Activated naive CD4-positive, alpha-beta T cell treated with anti-CD3 and anti-CD28 coated beads, Interleukin-2, amount 50 U/mL, for 24 hours (primary cell): Measurements from ENCODE around the gene SUMO4.

Experiments used
- H3K27ac Mint-ChIP-seq: one replicate; pipeline ENCODE4 v1.8.0; 2021; ENCODE audit warnings: mild to moderate bottlenecking, mixed read lengths
- H3K27me3 Mint-ChIP-seq: one replicate; pipeline ENCODE4 v1.8.0; 2021; ENCODE audit warnings: mixed read lengths
- H3K36me3 Mint-ChIP-seq: one replicate; pipeline ENCODE4 v1.8.0; 2021; ENCODE audit warnings: mixed read lengths
- H3K4me1 Mint-ChIP-seq: one replicate; pipeline ENCODE4 v1.8.0; 2021; ENCODE audit warnings: mixed read lengths
- H3K4me3 Mint-ChIP-seq: one replicate; pipeline ENCODE4 v1.8.0; 2021; ENCODE audit warnings: mild to moderate bottlenecking, mixed read lengths
- H3K9me3 Mint-ChIP-seq: one replicate; pipeline ENCODE4 v1.8.0; 2021; ENCODE audit warnings: mixed read lengths

SUMO4 gene

DNA sequence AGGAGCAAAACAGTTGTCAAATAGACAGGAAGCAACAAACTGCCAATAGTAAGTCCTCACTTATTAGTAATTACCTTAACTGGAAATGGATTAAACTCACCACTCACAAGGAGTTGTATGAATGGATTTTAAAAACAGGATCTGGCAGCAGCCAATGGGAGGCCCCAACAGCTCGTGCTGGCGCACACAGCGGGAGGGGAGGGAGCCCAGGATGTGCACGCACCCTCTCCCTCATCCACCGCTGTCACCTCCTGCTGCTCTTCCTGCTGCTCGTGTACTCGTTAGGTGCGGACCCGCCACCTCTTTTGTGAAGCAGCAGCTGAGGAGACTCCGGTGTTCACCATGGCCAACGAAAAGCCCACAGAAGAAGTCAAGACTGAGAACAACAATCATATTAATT, at the start of gene SUMO4:
TSS of gene SUMO4 (plus strand) at position 213 of the 400 bp plus-strand sequence. CDS start at position 343, 130 bp downstream.
- Mint-ChIP-seq H3K36me3 (peaks cover 46% of the 10 kb centered on the region), H3K4me3 (no peak within 1 kb of the TSS), H3K27me3 (no peaks in the 10 kb centered on the region), H3K27ac (peak within 1 kb of the TSS; percentile 23), H3K4me1 (peaks cover 43% of the 10 kb centered on the region), H3K9me3 (peaks cover 11% of the 10 kb centered on the region)

DNA sequence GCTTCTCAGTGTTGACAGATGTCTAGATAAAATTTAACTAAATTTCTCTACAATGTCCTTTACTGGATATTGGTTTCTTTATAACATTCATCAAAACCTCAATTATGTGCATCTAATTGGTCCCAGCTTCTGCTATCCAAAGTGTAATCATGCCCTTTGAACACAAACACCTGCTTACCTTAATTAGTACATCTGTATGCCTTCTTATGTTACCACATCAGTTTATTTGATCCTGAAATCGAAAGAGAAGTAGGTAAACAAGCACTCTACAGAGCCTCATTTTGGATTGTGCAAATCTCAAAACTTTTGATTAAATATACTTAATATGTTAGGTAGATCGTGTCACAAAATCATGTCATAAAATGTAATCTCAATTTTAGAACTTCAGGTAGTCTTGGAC, 46.1 kb upstream of the SUMO4 start:
- H3K9me3 Mint-ChIP-seq: no peaks in the 10 kb centered on the region
- H3K27ac Mint-ChIP-seq: peak overlapping the region; percentile 65
- peaks cover 84% of the 10 kb centered on the region for H3K4me1 Mint-ChIP-seq
- H3K36me3 Mint-ChIP-seq: peaks cover 13% of the 10 kb centered on the region
- H3K27me3 Mint-ChIP-seq: no peaks in the 10 kb centered on the region
- H3K4me3 Mint-ChIP-seq: no peak overlapping the region

DNA sequence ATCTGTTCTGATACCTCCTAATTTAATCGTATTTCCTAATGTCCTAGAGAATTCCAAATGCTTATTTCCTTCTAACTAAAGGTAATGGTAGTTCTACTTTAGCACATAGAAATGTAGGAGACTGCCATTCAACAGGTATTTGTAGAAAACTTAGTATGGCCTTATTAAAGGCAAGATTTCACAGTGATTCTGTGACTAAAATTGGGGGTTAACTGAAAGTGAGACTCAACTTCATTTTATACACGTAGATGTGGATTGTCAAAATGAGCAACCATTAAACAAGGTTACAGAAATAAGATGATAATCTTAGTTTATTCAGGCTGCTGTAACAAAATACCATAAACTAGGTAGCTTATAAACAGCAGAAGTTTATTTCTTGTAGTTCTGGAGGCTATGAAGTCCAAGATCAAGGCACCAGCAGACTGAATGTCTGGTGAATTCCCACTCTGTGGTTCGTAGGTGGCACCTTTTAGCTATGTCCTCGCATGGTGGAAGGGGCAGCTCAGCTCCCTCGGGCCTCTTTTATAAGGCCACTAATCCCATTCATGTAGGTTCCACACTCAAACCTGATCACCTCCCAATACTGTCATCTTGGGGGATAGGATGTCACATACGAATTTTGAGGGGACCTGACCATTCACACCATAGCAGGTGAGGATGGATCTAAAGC, 43.8 kb upstream of the SUMO4 start:
- H3K27ac Mint-ChIP-seq: no peak overlapping the region

DNA sequence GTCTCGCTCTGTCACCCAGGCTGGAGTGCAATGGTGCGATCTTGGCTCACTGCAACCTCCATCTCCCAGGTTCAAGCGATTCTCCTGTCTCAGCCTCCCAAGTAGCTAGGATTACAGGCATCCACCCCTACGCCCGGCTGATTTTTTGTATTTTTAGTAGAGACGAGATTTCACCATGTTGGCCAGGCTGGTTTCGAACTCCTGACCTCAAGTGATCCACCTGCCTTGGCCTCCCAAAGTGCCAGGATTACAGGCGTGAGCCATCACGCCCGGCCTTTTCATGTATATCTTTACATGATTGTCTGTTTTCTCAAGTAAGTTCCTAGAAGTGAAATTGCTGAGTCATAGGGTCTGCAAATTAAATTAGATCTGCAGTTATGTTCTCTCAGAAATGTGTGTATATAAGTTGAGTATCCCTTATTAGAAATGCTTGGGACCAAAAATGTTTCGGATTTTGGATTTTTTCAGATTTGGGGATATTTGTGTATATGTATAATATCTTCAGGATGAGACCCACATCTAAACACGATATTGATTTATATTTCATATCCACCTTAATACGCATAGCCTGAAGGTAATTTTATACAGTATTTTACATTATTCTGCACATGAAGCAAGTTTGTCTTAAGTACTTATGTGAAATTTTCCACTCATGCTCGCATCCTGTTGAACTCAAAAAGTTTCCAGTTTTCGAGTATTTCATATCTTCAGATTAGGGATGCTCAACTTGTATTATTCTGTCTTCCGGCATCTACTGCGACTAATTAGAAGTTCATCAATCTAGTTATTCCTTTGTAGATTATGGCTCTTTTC, 42.1 kb upstream of the SUMO4 start:
- Mint-ChIP-seq H3K4me3 (peak overlapping the region; percentile 12), H3K27me3 (no peaks in the 10 kb centered on the region), H3K27ac (peak overlapping the region; percentile 89), H3K9me3 (peaks cover 10% of the 10 kb centered on the region), H3K4me1 (peaks cover 87% of the 10 kb centered on the region), H3K36me3 (peaks cover 24% of the 10 kb centered on the region)

More for the DNA sequence above, 43.8 kb upstream of the SUMO4 start:
- Mint-ChIP-seq H3K4me3 (no peak overlapping the region), H3K4me1 (peaks cover 85% of the 10 kb centered on the region), H3K27me3 (no peaks in the 10 kb centered on the region), H3K36me3 (peaks cover 17% of the 10 kb centered on the region), H3K9me3 (peaks cover 6% of the 10 kb centered on the region)

DNA sequence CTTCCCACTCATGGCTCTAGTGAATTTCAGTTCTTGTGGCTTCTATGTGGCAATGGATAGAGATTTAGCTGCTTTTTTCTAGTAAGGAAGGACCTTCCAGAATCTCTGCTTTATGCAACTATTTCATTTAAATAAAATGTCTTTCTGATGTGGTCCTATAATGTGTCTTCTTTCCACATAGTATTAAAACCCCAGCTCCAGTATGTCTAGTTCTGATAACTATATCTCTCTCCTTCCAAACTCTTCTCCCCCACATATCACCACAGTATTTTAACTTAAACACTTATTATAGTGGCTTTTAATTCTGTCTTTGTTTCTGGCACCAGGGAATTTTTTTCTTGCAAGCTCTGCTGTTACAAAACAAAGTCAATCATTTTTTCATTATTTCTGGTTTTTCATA, 40.6 kb upstream of the SUMO4 start:
- Mint-ChIP-seq H3K27me3 (no peaks in the 10 kb centered on the region), H3K9me3 (peaks cover 15% of the 10 kb centered on the region), H3K4me3 (no peak overlapping the region), H3K36me3 (peaks cover 27% of the 10 kb centered on the region), H3K4me1 (peaks cover 80% of the 10 kb centered on the region), H3K27ac (peak overlapping the region; percentile 77)

DNA sequence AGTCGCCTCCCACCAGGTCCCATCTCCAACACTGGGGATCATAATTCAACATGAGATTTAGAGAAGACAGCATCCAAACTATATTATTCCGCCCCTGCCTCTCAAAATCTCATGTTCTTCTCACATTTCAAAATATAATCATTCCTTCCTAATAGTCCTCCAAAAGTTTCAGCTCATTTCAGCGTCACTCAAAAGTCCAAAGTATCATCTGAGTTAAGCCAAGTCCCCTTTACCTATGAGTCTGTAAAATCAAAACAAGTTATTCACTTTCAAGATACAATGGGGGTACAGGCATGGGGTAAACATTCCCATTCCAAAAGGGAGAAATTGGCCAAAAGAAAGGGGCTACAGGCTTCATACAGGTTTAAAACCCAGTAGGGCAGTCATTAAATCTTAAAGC, 39.5 kb upstream of the SUMO4 start:
- Mint-ChIP-seq H3K36me3 (peaks cover 27% of the 10 kb centered on the region), H3K9me3 (peaks cover 15% of the 10 kb centered on the region), H3K27ac (no peak overlapping the region), H3K4me3 (no peak overlapping the region), H3K27me3 (no peaks in the 10 kb centered on the region), H3K4me1 (peaks cover 71% of the 10 kb centered on the region)

DNA sequence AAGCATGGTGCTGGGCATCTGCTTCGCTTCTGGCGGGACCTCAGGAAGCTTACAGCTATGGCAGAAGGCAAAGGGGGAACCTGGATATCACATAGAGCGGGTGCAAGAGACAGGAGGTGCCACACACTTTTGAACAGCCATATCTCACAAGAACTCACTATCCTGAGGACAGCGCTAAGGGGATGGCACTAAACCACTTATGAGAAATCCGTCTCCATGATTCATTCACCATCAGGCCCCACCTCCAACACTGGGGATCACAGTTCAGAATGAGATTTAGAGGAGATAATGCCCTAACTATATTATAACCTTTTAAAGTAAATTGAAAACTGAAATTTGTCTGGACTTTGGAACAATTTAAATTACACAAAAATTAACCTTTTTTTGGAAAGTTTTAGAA, 37.8 kb upstream of the SUMO4 start:
- peak overlapping the region; percentile 70 for H3K27ac Mint-ChIP-seq
- no peak overlapping the region for H3K4me3 Mint-ChIP-seq

DNA sequence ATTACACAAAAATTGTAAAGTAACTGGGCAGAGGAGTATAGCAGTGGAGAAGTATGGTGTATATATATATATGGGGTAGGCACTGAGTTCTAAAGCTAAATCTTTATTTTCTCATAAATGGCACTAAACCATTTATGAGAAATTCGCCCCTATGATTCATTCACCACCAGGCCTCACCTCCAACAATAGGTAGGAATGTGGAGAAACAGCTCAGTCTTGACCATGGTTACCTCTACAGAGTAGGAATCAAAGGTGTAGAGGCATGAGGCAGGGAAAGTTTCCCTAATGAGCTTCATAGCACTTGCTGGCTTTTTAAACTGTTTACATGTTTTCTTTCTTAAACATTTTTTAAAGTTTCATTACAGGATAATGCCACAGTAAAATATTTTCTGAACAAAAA, 36.9 kb upstream of the SUMO4 start:
- Mint-ChIP-seq H3K27me3 (no peaks in the 10 kb centered on the region), H3K9me3 (peaks cover 15% of the 10 kb centered on the region), H3K4me1 (peaks cover 49% of the 10 kb centered on the region), H3K36me3 (peaks cover 27% of the 10 kb centered on the region), H3K4me3 (no peak overlapping the region), H3K27ac (peak overlapping the region; percentile 80)

More for the DNA sequence above, 37.8 kb upstream of the SUMO4 start:
- peaks cover 27% of the 10 kb centered on the region for H3K36me3 Mint-ChIP-seq
- H3K27me3 Mint-ChIP-seq: no peaks in the 10 kb centered on the region
- peaks cover 15% of the 10 kb centered on the region for H3K9me3 Mint-ChIP-seq
- H3K4me1 Mint-ChIP-seq: peaks cover 58% of the 10 kb centered on the region

DNA sequence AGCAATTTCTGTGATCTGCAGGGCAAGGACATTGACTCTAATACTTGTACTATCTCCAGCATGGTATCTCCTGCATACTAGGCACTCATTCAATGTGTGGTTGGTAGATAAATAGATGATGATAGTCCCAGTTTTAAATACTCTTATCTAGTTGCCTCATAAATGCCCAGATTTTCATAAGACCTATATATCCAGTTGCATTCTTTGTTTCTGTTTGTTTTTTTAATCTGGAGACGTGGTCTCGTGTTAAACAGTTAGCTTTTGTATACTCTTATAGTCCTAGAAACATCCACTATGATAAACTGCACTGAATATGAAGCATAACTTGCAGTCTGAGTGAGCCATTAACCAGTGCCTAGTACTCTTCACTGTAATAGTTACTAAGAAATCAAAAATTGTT, 35.5 kb upstream of the SUMO4 start:
- H3K27me3 Mint-ChIP-seq: no peaks in the 10 kb centered on the region
- H3K4me3 Mint-ChIP-seq: no peak overlapping the region
- H3K36me3 Mint-ChIP-seq: peaks cover 22% of the 10 kb centered on the region
- peaks cover 39% of the 10 kb centered on the region for H3K4me1 Mint-ChIP-seq
- peak overlapping the region; percentile 59 for H3K27ac Mint-ChIP-seq
- peaks cover 15% of the 10 kb centered on the region for H3K9me3 Mint-ChIP-seq

DNA sequence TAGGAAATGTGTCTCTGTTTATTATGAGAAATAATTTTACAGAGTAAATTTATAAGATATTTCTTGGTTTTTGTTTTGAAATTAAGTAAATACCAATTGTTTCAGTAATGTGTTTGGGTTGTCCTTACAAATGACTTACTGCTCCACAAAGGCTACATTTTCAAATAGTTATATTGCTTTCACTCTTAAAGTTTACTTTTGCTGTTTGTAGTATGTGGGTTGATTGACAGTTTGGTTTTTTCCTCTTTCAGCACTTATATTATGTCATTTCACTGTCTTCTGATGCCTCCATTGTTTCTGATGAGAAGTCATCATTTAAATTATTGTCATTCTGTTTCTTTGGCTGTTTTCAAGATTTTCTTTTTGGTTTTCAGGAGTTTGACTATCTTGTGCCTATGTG, 34.9 kb upstream of the SUMO4 start:
- Mint-ChIP-seq H3K4me3 (peak overlapping the region; percentile 49), H3K9me3 (peaks cover 13% of the 10 kb centered on the region), H3K36me3 (peaks cover 19% of the 10 kb centered on the region), H3K4me1 (peaks cover 40% of the 10 kb centered on the region), H3K27me3 (no peaks in the 10 kb centered on the region), H3K27ac (peak overlapping the region; percentile 86)

DNA sequence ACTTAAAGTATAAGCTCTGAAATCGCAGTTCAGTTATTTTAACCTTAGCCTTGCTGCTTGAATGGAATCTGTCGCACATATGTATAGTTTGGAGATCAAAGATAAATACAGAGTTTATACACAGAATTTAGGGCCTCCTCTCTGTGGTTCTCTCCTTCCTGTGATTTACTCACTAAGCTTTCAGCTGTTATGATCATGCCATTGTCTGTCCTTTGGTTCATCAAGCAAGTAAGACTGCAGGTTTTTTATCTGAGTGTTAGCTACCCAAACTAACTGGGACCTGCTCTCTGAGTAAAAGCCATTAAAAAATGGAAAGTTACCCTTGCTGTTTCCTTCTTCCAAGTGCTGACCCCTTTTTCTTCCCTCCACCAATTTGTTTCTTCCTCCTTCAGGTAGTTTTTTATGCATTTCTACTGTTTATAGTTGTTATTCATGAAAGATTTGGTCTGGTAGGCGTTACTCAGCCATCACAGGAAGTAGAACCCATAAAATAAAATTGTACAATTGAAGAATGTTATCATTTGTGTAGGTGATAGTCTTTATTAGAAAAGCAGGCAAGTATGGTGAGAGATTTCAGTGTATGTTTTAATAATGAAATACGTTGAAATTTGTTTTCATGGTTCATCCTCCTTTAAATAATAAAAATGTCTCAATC, 33.7 kb upstream of the SUMO4 start:
- Mint-ChIP-seq H3K36me3 (peaks cover 21% of the 10 kb centered on the region), H3K9me3 (peaks cover 9% of the 10 kb centered on the region), H3K4me1 (peaks cover 37% of the 10 kb centered on the region), H3K27me3 (no peaks in the 10 kb centered on the region), H3K27ac (no peak overlapping the region), H3K4me3 (no peak overlapping the region)

DNA sequence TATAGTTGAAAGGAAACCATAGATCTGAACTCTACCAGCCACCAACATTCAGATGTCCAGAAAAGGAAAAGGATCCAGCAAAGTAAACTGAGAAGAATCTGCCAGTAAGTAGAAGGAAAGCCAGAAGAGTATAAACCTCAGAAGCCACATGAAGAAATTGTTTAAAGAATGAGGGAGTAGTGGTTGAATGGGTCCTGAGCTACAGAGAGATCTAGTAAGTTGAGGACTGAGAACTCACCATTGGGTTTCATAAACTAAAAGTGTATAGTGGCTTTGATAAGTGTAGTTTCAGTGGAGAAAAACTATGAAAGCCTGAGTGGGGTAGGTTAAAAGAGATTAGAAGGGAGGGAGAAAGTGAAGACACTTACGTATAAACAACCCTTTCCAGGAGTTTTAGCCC, 32.0 kb upstream of the SUMO4 start:
- Mint-ChIP-seq H3K27ac (no peak overlapping the region), H3K36me3 (peaks cover 17% of the 10 kb centered on the region), H3K9me3 (peaks cover 5% of the 10 kb centered on the region), H3K4me3 (no peak overlapping the region), H3K27me3 (no peaks in the 10 kb centered on the region), H3K4me1 (peaks cover 37% of the 10 kb centered on the region)

DNA sequence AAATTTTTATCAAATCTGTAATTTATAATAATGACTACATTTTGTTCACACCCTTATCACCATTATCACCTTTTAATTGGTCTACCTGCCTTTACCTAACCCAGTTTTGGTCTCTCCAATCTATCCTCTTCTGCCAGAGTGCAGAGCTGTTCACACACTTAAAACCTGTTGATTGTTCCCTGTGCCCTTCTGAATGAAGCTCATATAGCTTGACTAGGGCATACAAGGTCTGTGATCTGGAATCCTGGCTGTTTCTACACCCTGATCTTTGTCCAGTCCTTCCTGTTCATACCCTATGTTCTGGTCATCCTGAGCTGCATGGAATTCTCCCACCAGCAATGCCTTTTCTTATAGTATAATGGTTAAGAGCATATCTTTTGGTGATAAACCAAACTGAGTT, 28.9 kb upstream of the SUMO4 start:
- H3K9me3 Mint-ChIP-seq: no peaks in the 10 kb centered on the region
- peaks cover 25% of the 10 kb centered on the region for H3K36me3 Mint-ChIP-seq

DNA sequence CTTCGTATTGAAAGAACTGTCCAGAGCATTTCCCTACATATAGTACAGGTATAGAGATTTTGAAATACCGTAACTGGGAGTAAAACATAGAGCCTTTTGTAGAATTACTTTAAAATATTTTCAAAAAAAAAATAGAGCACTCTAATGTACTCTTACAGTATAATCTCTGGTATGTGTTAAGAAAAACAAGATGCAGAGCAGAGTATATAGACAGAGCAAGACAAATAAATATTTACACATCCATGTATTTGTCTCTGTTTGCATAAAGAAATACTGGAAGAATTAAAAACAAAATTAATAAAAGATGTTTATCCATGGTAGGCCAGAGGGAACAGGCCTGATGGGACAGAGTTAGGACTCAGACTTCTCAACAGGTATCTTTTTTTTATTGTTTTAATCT, 28.0 kb upstream of the SUMO4 start:
- peaks cover 32% of the 10 kb centered on the region for H3K36me3 Mint-ChIP-seq

More for the DNA sequence above, 28.9 kb upstream of the SUMO4 start:
- peak overlapping the region; percentile 40 for H3K4me3 Mint-ChIP-seq
- H3K27me3 Mint-ChIP-seq: no peaks in the 10 kb centered on the region
- peaks cover 62% of the 10 kb centered on the region for H3K4me1 Mint-ChIP-seq
- peak overlapping the region; percentile 84 for H3K27ac Mint-ChIP-seq

DNA sequence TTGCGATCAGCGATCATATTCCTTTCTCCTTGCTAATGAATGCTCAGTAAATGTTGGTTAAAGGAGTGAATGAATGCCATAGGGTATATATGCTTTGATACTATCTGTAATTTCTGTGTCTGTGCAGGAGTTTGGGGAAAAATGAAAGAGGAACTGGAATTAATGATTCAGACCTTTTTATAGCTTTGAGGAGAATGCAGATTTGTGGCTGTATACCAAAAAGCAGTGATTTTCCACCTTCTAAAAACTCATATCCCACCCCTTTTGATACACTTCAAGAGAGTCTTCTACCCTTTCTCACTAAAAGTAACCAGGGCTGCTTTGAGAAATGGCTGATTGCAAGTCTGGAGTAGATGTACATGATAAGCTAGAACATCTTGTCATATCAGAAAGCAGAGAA, 26.6 kb upstream of the SUMO4 start:
- no peaks in the 10 kb centered on the region for H3K9me3 Mint-ChIP-seq
- H3K27ac Mint-ChIP-seq: peak overlapping the region; percentile 68
- peaks cover 36% of the 10 kb centered on the region for H3K36me3 Mint-ChIP-seq
- no peaks in the 10 kb centered on the region for H3K27me3 Mint-ChIP-seq
- peak overlapping the region; percentile 37 for H3K4me3 Mint-ChIP-seq
- peaks cover 77% of the 10 kb centered on the region for H3K4me1 Mint-ChIP-seq

More for the DNA sequence above, 28.0 kb upstream of the SUMO4 start:
- Mint-ChIP-seq H3K4me3 (no peak overlapping the region), H3K9me3 (no peaks in the 10 kb centered on the region), H3K27me3 (no peaks in the 10 kb centered on the region), H3K27ac (no peak overlapping the region), H3K4me1 (peaks cover 69% of the 10 kb centered on the region)

DNA sequence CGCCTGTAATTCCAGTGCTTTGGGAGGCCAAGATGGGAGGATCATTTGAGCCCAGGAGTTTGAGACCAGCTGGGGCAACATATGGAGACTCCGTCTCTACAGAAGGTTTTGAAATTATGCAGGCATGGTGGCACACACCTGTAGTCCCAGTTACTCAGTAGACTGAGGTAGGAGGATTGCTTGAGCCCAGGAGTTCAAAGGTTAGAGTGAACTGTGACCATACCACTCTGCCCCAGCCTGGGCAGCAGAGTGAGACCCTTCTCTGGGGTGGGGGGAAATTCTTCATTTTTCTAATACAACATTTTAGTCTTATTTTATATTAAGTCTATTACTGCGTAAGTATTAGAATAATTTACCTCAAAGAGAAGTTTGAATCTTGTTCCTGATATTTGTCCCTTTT, 20.1 kb upstream of the SUMO4 start:
- Mint-ChIP-seq H3K27me3 (no peaks in the 10 kb centered on the region), H3K4me1 (peaks cover 84% of the 10 kb centered on the region), H3K27ac (peak overlapping the region; percentile 79), H3K4me3 (no peak overlapping the region), H3K36me3 (peaks cover 52% of the 10 kb centered on the region), H3K9me3 (no peaks in the 10 kb centered on the region)
